Upper lobe of left lung (tissue), 6 donors: Measurements from ENCODE around the gene DYRK1B. TPM values are rescaled to one million over a fixed set of nuclear protein-coding genes. Genes with fewer than 3 reads are reported as not detected.

Source experiments
- ATAC-seq, 2 donors: fragments of 200-7000 bp; cut with Tn5 transposase; one replicate each; pipeline ENCODE4 v1.9.1; 2022; ENCODE audit warnings: mild to moderate bottlenecking in 2 of 2, moderate library complexity in 2 of 2; ENCODE audit not compliant: low FRiP score in 2 of 2
- DNase-seq, 2 donors: peaks; one replicate each; pipeline ENCODE4 v3.0.0-alpha.2; 2019 to 2020
- H3K27ac ChIP-seq, 4 donors: fragments of 200-600 bp; sonication (generic); one replicate each; pipeline ENCODE4 v1.5.1; 2016 to 2019
- H3K27me3 ChIP-seq, 4 donors: fragments of 200-600 bp; sonication (generic); one replicate each; pipeline ENCODE4 v1.5.1; 2017 to 2019
- H3K36me3 ChIP-seq, 4 donors: fragments of 200-600 bp; sonication (generic); one replicate each; pipeline ENCODE4 v1.5.1; 2016 to 2019
- H3K4me1 ChIP-seq, 4 donors: fragments of 200-600 bp; sonication (generic); one replicate each; pipeline ENCODE4 v1.5.1; 2018 to 2019
- H3K4me3 ChIP-seq, 4 donors: fragments of 200-600 bp; sonication (generic); one replicate each; pipeline ENCODE4 v1.5.1; 2017 to 2019; ENCODE audit warnings: mild to moderate bottlenecking in 2 of 4, moderate library complexity in 1 of 4
- H3K9me3 ChIP-seq, 4 donors: fragments of 200-600 bp; sonication (generic); one replicate each; pipeline ENCODE4 v1.5.1; 2018 to 2019
- CTCF ChIP-seq, 6 experiments: fragments of 450-650 bp in 4 of 6; fragments of 200-600 bp in 2 of 6; sonication (generic) in 2 of 6; IDR thresholded peaks; one replicate each; pipeline ENCODE4 v1.5.1; 2016 to 2019; ENCODE audit warnings: antibody characterized with exemption in 6 of 6
- EP300 ChIP-seq, 4 donors: sonication (generic); formaldehyde crosslinking; IDR thresholded peaks; one replicate each; pipeline ENCODE4 v1.5.1; 2017; ENCODE audit warnings: antibody characterized with exemption in 4 of 4, control low read depth in 2 of 4
- POLR2A ChIP-seq, 4 donors: fragments of 450-650 bp; IDR thresholded peaks; one replicate each; pipeline ENCODE4 v1.5.1; 2016 to 2017; ENCODE audit warnings: antibody characterized with exemption in 4 of 4, mild to moderate bottlenecking in 2 of 4
- POLR2AphosphoS5 ChIP-seq, 2 donors: sonication (generic); formaldehyde crosslinking; IDR thresholded peaks; one replicate each; pipeline ENCODE4 v1.5.1; 2017; ENCODE audit warnings: antibody characterized with exemption in 2 of 2
- WGBS, 2 donors: methylation state at CpG; one replicate each; pipeline ENCODE4 v1.1.5; 2017 to 2018; 5-methylcytosine and 5-hydroxymethylcytosine counted together
- total RNA-seq, 6 donors: library from RNA; depleted of rRNA in 4 of 6; stranded (reverse); fragments of >200 nt in 4 of 6; gene quantifications; one replicate each; pipeline versions ENCODE4 v1.1.0 to v1.2.1, GENCODE V29; 2016 to 2021
- donor health status: DM: no; HTN: no; CAD: no; lungs with moderate emphysema.
- donor health status: DM: no; HTN: yes; CAD: no; lungs with severe emphysema.

DYRK1B gene
- total RNA-seq, 6 donors from 2014 or later: 14.6 to 33.6 (median 23.2) TPM

- H3K27me3 ChIP-seq: no peaks in the 10 kb centered on the region
- H3K4me3 ChIP-seq: peak overlapping the region; percentile 94 to 99 (median 96)
- 43 to 77% methylated on average over 11 to 19 of the region's 19 CpGs for WGBS, 2 donors
- peaks cover 17 to 23% (median 20%) of the 10 kb centered on the region in 4 donors for H3K4me1 ChIP-seq
- H3K27ac ChIP-seq: peak overlapping the region; percentile 82 to 96 (median 86)
- no peak for TF ChIP-seq POLR2AphosphoS5 (IDR thresholded peaks at IDR 0.05)
- TF ChIP-seq CTCF (IDR thresholded peaks at IDR 0.05): no peak
- TF ChIP-seq POLR2A (IDR thresholded peaks at IDR 0.05): no peak
- no peak for TF ChIP-seq EP300 (IDR thresholded peaks at IDR 0.05)
- ATAC-seq (no peak), DNase-seq (no peak)
- peaks cover 23 to 70% (median 52%) of the 10 kb centered on the region in 4 donors for H3K36me3 ChIP-seq
- H3K9me3 ChIP-seq: no peaks in the 10 kb centered on the region
Observed at GRCh38 chr19:39834287-39834841, 402 bp upstream of the DYRK1B start.

GRCh38 chr19:39833160-39833463 lies 850 bp downstream of the DYRK1B start:
- Histone ChIP-seq H3K27ac (peak overlapping the region; percentile 82 to 96 (median 86)), H3K4me1 (peaks cover 17 to 23% (median 20%) of the 10 kb centered on the region in 4 donors), H3K4me3 (peak overlapping the region; percentile 94 to 99 (median 96)), H3K9me3 (no peaks in the 10 kb centered on the region), H3K27me3 (no peaks in the 10 kb centered on the region), H3K36me3 (peaks cover 25 to 70% (median 48%) of the 10 kb centered on the region in 4 donors)
- WGBS, 2 donors: 1 to 4% methylated on average over 5 to 14 of the region's 24 CpGs
- DNase-seq (no peak), ATAC-seq (no peak)
- TF ChIP-seq EP300 (IDR thresholded peaks at IDR 0.05): no peak
- TF ChIP-seq POLR2AphosphoS5 (IDR thresholded peaks at IDR 0.05): no peak
- no peak for TF ChIP-seq POLR2A (IDR thresholded peaks at IDR 0.05)
- no peak for TF ChIP-seq CTCF (IDR thresholded peaks at IDR 0.05)

GRCh38 chr19:39832341-39833083 lies 1.4 kb downstream of the DYRK1B start:
- H3K4me1 ChIP-seq: peaks cover 17 to 23% (median 20%) of the 10 kb centered on the region in 4 donors
- peaks cover 27 to 72% (median 49%) of the 10 kb centered on the region in 4 donors for H3K36me3 ChIP-seq
- H3K27ac ChIP-seq: peak overlapping the region; percentile 82 to 96 (median 86)
- WGBS, 2 donors: 52 to 60% methylated on average over 5 of the region's 5 CpGs
- no peak for DNase-seq
- ATAC-seq: no peak
- H3K27me3 ChIP-seq: no peaks in the 10 kb centered on the region
- TF ChIP-seq POLR2A (IDR thresholded peaks at IDR 0.05) (no peak), POLR2AphosphoS5 (IDR thresholded peaks at IDR 0.05) (no peak), CTCF (IDR thresholded peaks at IDR 0.05) (no peak), EP300 (IDR thresholded peaks at IDR 0.05) (no peak)
- H3K4me3 ChIP-seq: peak overlapping the region in 3 of 4 donors; percentile 94 to 99 (median 95)
- no peaks in the 10 kb centered on the region for H3K9me3 ChIP-seq

GRCh38 chr19:39831679-39832078 lies 2.3 kb downstream of the DYRK1B start:
- ATAC-seq (no peak), DNase-seq (peak in 1 of 2 donors; percentile 77)
- Histone ChIP-seq H3K36me3 (peaks cover 28 to 72% (median 49%) of the 10 kb centered on the region in 4 donors), H3K27me3 (no peaks in the 10 kb centered on the region), H3K9me3 (no peaks in the 10 kb centered on the region), H3K4me3 (no peak overlapping the region), H3K4me1 (peaks cover 17 to 23% (median 20%) of the 10 kb centered on the region in 4 donors), H3K27ac (peak overlapping the region in 1 of 4 donors; percentile 96)
- WGBS, 2 donors: 87 to 93% methylated on average over 13 to 16 of the region's 16 CpGs
- no peak for TF ChIP-seq CTCF (IDR thresholded peaks at IDR 0.05)
- TF ChIP-seq POLR2AphosphoS5 (IDR thresholded peaks at IDR 0.05): no peak
- no peak for TF ChIP-seq EP300 (IDR thresholded peaks at IDR 0.05)
- no peak for TF ChIP-seq POLR2A (IDR thresholded peaks at IDR 0.05)
